Hepatocyte (in vitro differentiated cells): ENCODE measurements around the gene ZNF76. TPM values are rescaled to one million over a fixed set of nuclear protein-coding genes. Genes with fewer than 3 reads are reported as not detected.

ENCODE experiments used
- DNase-seq: peaks from one replicate; pipeline ENCODE4 v3.0.0-alpha.2; 2016; ENCODE audit warnings: low spot score
- H2AFZ ChIP-seq: fragments of 200-600 bp; sonication (generic); 2 replicates; pipeline ENCODE4 v1.6.0; 2016; ENCODE audit warnings: antibody characterized with exemption, mild to moderate bottlenecking
- H3K27ac ChIP-seq: fragments of 200-600 bp; sonication (generic); 2 replicates; pipeline ENCODE4 v1.5.1; 2016; ENCODE audit warnings: mild to moderate bottlenecking
- H3K27me3 ChIP-seq: fragments of 200-600 bp; sonication (generic); 2 replicates; pipeline ENCODE4 v1.6.1; 2016
- H3K36me3 ChIP-seq: fragments of 200-600 bp; sonication (generic); replicated peaks from 2 replicates; pipeline ENCODE4 v1.5.1; 2016; ENCODE audit warnings: low read depth; ENCODE audit not compliant: insufficient read depth
- H3K4me1 ChIP-seq: fragments of 200-600 bp; sonication (generic); 2 replicates; pipeline ENCODE4 v1.5.1; 2016; ENCODE audit warnings: mild to moderate bottlenecking, moderate library complexity; ENCODE audit not compliant: insufficient read depth
- H3K4me2 ChIP-seq: fragments of 200-600 bp; sonication (generic); 2 replicates; pipeline ENCODE4 v1.6.0; 2016
- H3K4me3 ChIP-seq: fragments of 200-600 bp; sonication (generic); 2 replicates; pipeline ENCODE4 v1.5.1; 2016; ENCODE audit warnings: mild to moderate bottlenecking
- H3K79me2 ChIP-seq: fragments of 200-600 bp; sonication (generic); 2 replicates; pipeline ENCODE4 v1.6.0; 2017; ENCODE audit warnings: mild to moderate bottlenecking
- H3K9me2 ChIP-seq: fragments of 200-600 bp; sonication (generic); replicated peaks from 2 replicates; pipeline ENCODE4 v1.6.0; 2017; ENCODE audit warnings: mild to moderate bottlenecking; ENCODE audit not compliant: insufficient read depth
- H3K9me3 ChIP-seq: fragments of 200-600 bp; sonication (generic); 2 replicates; pipeline ENCODE4 v1.5.1; 2016; ENCODE audit warnings: low read depth, mild to moderate bottlenecking
- H4K20me1 ChIP-seq: fragments of 200-600 bp; sonication (generic); 2 replicates; pipeline ENCODE4 v1.6.0; 2016; ENCODE audit warnings: mild to moderate bottlenecking; ENCODE audit not compliant: insufficient read depth, poor library complexity, severe bottlenecking
- CTCF ChIP-seq: fragments of 200-600 bp; sonication (generic); IDR thresholded peaks from 2 replicates; pipeline ENCODE4 v1.5.1; 2016; ENCODE audit warnings: antibody characterized with exemption, mild to moderate bottlenecking; ENCODE audit not compliant: poor library complexity
- EZH2 ChIP-seq: fragments of 200-600 bp; sonication (generic); IDR thresholded peaks from 2 replicates; pipeline ENCODE4 v1.6.1; 2016; ENCODE audit warnings: antibody characterized with exemption, mild to moderate bottlenecking, borderline replicate concordance
- EZH2phosphoT487 ChIP-seq: fragments of 200-600 bp; sonication (generic); IDR thresholded peaks from one replicate; pipeline ENCODE4 v1.6.1; 2018; ENCODE audit warnings: antibody characterized with exemption, mild to moderate bottlenecking, low read depth, moderate library complexity; ENCODE audit not compliant: unreplicated experiment, severe bottlenecking
- WGBS: methylation state at CpG from one replicate; pipeline ENCODE4 v1.1.6; 2016; ENCODE audit warnings: low lambda C conversion rate; ENCODE audit errors: missing lambda C conversion rate; 5-methylcytosine and 5-hydroxymethylcytosine counted together
- polyA plus RNA-seq: library from polyadenylated mRNA; unstranded; fragments of >200 nt; fragmentation: Nextera tagmentation; extraction: Ambion mirVana; gene quantifications from 2 replicates; pipeline ENCODE4 v1.2.1, GENCODE V29; 2016
- total RNA-seq: library from RNA; depleted of rRNA; stranded (reverse); fragments of >200 nt; gene quantifications from 2 replicates; pipeline ENCODE4 v1.2.3, GENCODE V29; 2014

The ZNF76 gene
- total and polyA plus RNA-seq, 2 experiments from 2014 or later: 17.0 to 28.0 TPM

DNA sequence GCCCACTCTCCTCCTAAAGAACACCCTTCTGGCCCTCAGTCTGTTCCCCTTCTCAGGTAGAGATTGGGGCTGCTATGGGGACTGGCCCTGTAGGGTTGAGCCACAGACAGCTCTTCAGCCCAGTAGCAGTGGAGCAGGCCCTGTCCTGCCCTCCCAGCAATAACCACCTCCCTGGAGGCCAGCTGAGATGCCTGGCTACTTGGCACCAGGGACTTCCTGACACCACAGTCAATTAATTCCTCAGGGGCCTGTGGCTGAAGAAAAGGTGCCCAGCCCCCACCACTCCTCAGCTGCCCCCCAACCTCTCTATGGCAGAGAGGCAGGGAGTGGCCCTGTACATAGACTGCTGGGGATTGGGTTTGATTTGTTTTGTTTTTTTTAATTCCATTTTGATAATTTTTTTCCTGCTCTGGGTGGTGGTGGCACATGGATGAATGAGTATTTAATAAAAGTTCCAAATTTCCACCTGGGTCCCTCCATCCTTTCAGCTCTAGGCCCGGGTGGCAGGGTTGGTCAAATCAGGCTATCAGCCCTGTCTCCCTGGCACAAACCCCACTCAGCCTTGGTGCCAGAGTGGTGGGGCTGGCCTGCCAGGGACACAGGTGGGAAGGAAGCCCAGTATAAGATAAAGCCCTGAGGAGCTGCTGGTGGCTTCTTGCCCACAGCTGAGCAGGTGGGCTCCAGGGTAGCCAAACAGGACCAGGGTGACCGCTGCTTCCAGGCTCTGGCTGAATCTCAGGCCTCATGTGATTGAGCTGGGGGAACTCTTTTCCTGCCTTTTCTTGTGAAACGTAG lies 36.2 kb downstream of the ZNF76 start:
- no peaks in the 10 kb centered on the region for H4K20me1 ChIP-seq
- H3K9me3 ChIP-seq: no peaks in the 10 kb centered on the region
- DNase-seq: no peak
- H3K4me1 ChIP-seq: peaks cover 5% of the 10 kb centered on the region
- no peak overlapping the region for H3K4me2 ChIP-seq
- TF ChIP-seq CTCF (no peak), EZH2phosphoT487 (no peak), EZH2 (no peak)
- H3K27ac ChIP-seq: no peak overlapping the region
- WGBS: 83% methylated on average over 3 of the region's 3 CpGs
- no peaks in the 10 kb centered on the region for H3K79me2 ChIP-seq
- H3K4me3 ChIP-seq: no peak overlapping the region
- no peaks in the 10 kb centered on the region for H3K9me2 ChIP-seq
- no peaks in the 10 kb centered on the region for H3K36me3 ChIP-seq
- H2AFZ ChIP-seq: no peak overlapping the region
- no peaks in the 10 kb centered on the region for H3K27me3 ChIP-seq

- H3K27me3 ChIP-seq: no peaks in the 10 kb centered on the region
- peak overlapping the region; percentile 11 for H3K27ac ChIP-seq
- no peaks in the 10 kb centered on the region for H3K9me3 ChIP-seq
- no peak for DNase-seq
- no peak for TF ChIP-seq EZH2phosphoT487
- no peak for TF ChIP-seq EZH2
- no peak for TF ChIP-seq CTCF
- peaks cover 5% of the 10 kb centered on the region for H3K4me1 ChIP-seq
- 76% methylated on average over 6 of the region's 6 CpGs for WGBS
- no peaks in the 10 kb centered on the region for H3K79me2 ChIP-seq
- H4K20me1 ChIP-seq: no peaks in the 10 kb centered on the region
- no peak overlapping the region for H2AFZ ChIP-seq
- H3K9me2 ChIP-seq: no peaks in the 10 kb centered on the region
- peak overlapping the region; percentile 81 for H3K4me2 ChIP-seq
- H3K4me3 ChIP-seq: no peak overlapping the region
- H3K36me3 ChIP-seq: no peaks in the 10 kb centered on the region
Observed at GRCh38 chr6:35296931-35297600, 37.5 kb downstream of the ZNF76 start.

DNA sequence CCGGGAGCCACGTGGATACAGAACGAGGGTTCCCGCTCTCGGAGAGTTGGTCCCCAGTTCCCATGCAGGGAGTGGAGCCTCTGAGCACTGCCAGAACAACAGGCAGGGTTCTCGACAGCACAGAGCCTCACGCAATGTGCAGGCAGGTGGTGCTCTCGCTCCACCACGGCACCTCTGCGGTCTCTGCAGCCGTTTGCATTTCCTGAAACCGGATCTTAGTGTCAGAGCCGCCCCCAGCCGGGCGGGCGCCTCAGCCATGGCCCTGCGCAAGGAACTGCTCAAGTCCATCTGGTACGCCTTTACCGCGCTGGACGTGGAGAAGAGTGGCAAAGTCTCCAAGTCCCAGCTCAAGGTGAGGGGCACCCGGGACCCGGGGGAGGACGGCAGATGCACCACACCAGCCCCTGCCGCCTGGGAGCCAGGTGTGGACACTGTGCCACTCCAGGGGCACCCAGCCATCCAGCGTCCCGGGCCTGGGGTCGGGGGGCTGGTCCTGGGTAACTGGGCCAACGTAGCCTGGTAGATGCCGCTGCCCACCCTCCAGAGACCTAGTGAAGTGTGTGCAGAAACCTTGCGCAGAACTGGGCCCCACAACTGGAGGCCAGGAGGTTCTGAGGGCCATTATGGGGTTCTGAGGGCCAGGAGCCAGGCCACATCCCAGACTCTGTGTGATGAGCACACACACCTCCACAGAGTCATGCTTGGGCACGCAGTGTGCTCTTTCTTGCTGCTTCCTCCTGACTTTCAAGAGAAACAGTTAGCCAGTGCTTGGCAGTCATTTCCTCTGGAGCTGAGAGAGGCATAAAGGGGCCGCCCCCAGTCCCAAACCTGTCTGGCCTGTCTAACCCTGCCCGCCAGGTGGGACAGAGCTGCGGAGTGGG lies 38.3 kb downstream of the ZNF76 start, which contains the start of gene DEF6:
Gene DEF6 (plus strand): TSS at position 218 of the 881 bp plus-strand sequence. CDS start 39 bp downstream, at position 257.
- peak within 1 kb of the TSS; percentile 43 for H2AFZ ChIP-seq
- DNase-seq: peak; percentile 91
- H3K27me3 ChIP-seq: no peaks in the 10 kb centered on the region
- H3K9me3 ChIP-seq: no peaks in the 10 kb centered on the region
- peak within 1 kb of the TSS; percentile 81 for H3K4me2 ChIP-seq
- H3K4me1 ChIP-seq: peaks cover 5% of the 10 kb centered on the region
- no peaks in the 10 kb centered on the region for H3K9me2 ChIP-seq
- WGBS: 32% methylated on average over 35 of the region's 35 CpGs
- no peaks in the 10 kb centered on the region for H4K20me1 ChIP-seq
- peak within 1 kb of the TSS; percentile 49 for H3K27ac ChIP-seq
- TF ChIP-seq CTCF (peak; percentile 90), EZH2phosphoT487 (no peak)
- no peaks in the 10 kb centered on the region for H3K36me3 ChIP-seq
- no peak within 1 kb of the TSS for H3K4me3 ChIP-seq
- no peaks in the 10 kb centered on the region for H3K79me2 ChIP-seq
